K562 (cell line): ENCODE data around the gene RNPEP. TPM values are rescaled to one million over a fixed set of nuclear protein-coding genes. Genes with fewer than 3 reads are reported as not detected.
A peak's percentile ranks its signal among the peaks of the same experiment; 100 is the strongest.

Source experiments
- CCAR2 ChIP-seq: fragments of 200-400 bp; formaldehyde crosslinking; IDR thresholded peaks from 2 replicates; pipeline ENCODE4 v1.6.1; 2017; ENCODE audit warnings: mild to moderate bottlenecking, low read depth, low read length
- ETV5 ChIP-seq: sonication (generic); formaldehyde crosslinking; IDR thresholded peaks from 2 replicates; pipeline ENCODE4 v1.4.0; 2020; ENCODE audit warnings: low read depth, mild to moderate bottlenecking, missing genetic modification reagents
- FOXJ2 ChIP-seq: fragments of 200-800 bp; sonication (Bioruptor generic); IDR thresholded peaks from 2 replicates; pipeline ENCODE4 v1.6.1; 2016; ENCODE audit warnings: missing genetic modification characterization, missing compliant biosample characterization
- HCFC1 ChIP-seq: IDR thresholded peaks from 2 replicates; pipeline ENCODE4 v1.6.1; 2012; ENCODE audit warnings: low read depth, low read length, improper control_type of control experiment
- MCM7 ChIP-seq, 2 experiments: fragments of 450-650 bp; IDR thresholded peaks; 2 replicates each; pipeline ENCODE4 v1.6.1; 2016 to 2018
- PHF21A ChIP-seq: fragments of 450-650 bp; IDR thresholded peaks from 2 replicates; pipeline ENCODE4 v1.6.1; 2017; ENCODE audit warnings: low read depth, borderline replicate concordance
- RB1 ChIP-seq: fragments of 450-650 bp; IDR thresholded peaks from 2 replicates; pipeline ENCODE4 v1.6.1; 2017; ENCODE audit warnings: low read depth, mild to moderate bottlenecking
- RBM15 ChIP-seq: fragments of 200-400 bp; formaldehyde crosslinking; IDR thresholded peaks from 2 replicates; pipeline ENCODE4 v1.6.1; 2018; ENCODE audit warnings: mild to moderate bottlenecking, low read length, moderate library complexity; ENCODE audit not compliant: insufficient read depth
- RBM25 ChIP-seq: fragments of 200-400 bp; formaldehyde crosslinking; IDR thresholded peaks from 2 replicates; pipeline ENCODE4 v1.6.1; 2018; ENCODE audit warnings: low read length, low read depth, moderate library complexity; ENCODE audit not compliant: severe bottlenecking
- RNF2 ChIP-seq: sonication (generic); IDR thresholded peaks from 2 replicates; pipeline ENCODE4 v1.6.1; 2016
- SMAD4 ChIP-seq: fragments of 250-450 bp; sonication (Bioruptor Pico); conservative IDR thresholded peaks from 2 replicates; pipeline ENCODE4 v1.8.0; 2021; ENCODE audit warnings: inconsistent platforms, mild to moderate bottlenecking, moderate library complexity
- SP1 ChIP-seq: sonication (generic); formaldehyde crosslinking; IDR thresholded peaks from 2 replicates; pipeline ENCODE4 v1.8.1; 2022; ENCODE audit warnings: mild to moderate bottlenecking, missing genetic modification reagents
- ZBTB7A ChIP-seq: IDR thresholded peaks from 2 replicates; pipeline ENCODE4 v1.6.1; 2011; ENCODE audit warnings: low read depth, mild to moderate bottlenecking, low read length, moderate library complexity, borderline replicate concordance; ENCODE audit not compliant: control insufficient read depth
- ZNF699 ChIP-seq: fragments of 250-450 bp; sonication (Bioruptor Pico); IDR thresholded peaks from 2 replicates; pipeline ENCODE4 v1.8.0; 2021; ENCODE audit warnings: mild to moderate bottlenecking, moderate library complexity; ENCODE audit not compliant: insufficient replicate concordance
- polyA plus RNA-seq, 8 experiments: library from polyadenylated mRNA; depleted of rRNA in 4 of 8; stranded (reverse) in 5 of 8; unstranded in 3 of 8; fragments of >200 nt; fragmentation: Nextera tagmentation in 2 of 8; fragmentation: Illumina TruSeq in 1 of 8; extraction: Ambion mirVana in 2 of 8; extraction: Trizol in 1 of 8; gene quantifications; 2 replicates each; pipeline versions ENCODE4 v1.2.1 to v1.2.3, GENCODE V29; 2011 to 2014; ENCODE audit warnings: inconsistent platforms in 1 of 8, missing spikeins in 1 of 8
- total RNA-seq, 7 experiments: library from RNA; depleted of rRNA in 6 of 7; stranded (reverse); fragments of >200 nt in 6 of 7; fragmentation: Illumina TruSeq in 2 of 7; extraction: Trizol in 2 of 7; gene quantifications; 2 replicates each; pipeline versions ENCODE4 v1.2.1 to v1.2.3, GENCODE V29; 2011 to 2021; ENCODE audit warnings: low replicate concordance in 1 of 7
- TF ChIP-seq, protein P1 (sequence below): fragments of 450-650 bp; IDR thresholded peaks from 2 replicates; pipeline ENCODE4 v1.6.1; 2014; ENCODE audit warnings: low read depth, mild to moderate bottlenecking, moderate library complexity, borderline replicate concordance
- TF ChIP-seq, protein P2 (sequence below): fragments of 450-650 bp; IDR thresholded peaks from 2 replicates; pipeline ENCODE4 v1.6.1; 2017; ENCODE audit warnings: antibody characterized with exemption
- TF ChIP-seq, protein P3 (sequence below), 2 experiments: fragments of 450-650 bp; IDR thresholded peaks; 2 replicates each; pipeline ENCODE4 v1.6.1; 2016

RNPEP gene
- total and polyA plus RNA-seq, 9 of the 15 experiments (the other 6 are each of a cell fraction or from before 2014, with no cell fraction given) = 27.5 to 131 (median 63.4) TPM

DNA sequence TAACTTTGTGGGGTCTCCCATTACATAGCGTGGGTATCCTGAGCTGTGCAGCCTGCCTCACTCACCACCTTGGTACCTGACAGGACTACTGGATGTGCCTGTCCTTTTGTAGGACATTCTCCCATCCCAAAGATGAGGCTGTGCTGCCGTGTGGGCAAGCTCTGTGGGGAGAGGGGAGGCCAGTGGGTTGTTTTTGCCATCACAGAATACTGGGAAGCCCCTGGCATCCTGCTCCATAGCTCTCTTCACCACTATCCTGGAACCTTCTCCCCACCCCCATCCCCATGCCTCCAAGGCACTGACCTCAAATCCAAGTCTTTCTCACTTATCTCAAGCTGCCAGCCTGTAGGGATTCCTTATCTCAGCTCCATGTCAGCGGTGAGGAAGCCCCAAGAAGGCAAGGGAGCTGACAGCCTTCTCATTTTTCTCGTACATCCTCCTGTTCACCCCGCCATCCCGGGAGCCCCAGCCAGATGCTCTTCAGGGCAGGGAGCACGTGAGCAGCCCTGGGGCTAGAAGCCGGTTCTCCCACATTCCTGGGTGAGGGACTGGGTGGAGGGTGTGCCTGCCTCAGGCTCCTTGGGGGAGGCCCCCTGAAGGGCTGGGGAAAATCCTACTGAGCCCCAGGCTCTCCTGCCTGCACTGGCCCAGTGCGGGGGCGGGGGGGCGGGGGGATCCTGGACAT, 25.5 kb downstream of the RNPEP start (continued):
- TF ChIP-seq FOXJ2 (tag) = peak; percentile 22; the same call in 1 of the 2 replicates
- peak; percentile 3; the same call in 1 of the 2 replicates for TF ChIP-seq RB1
- TF ChIP-seq, protein P1, sequence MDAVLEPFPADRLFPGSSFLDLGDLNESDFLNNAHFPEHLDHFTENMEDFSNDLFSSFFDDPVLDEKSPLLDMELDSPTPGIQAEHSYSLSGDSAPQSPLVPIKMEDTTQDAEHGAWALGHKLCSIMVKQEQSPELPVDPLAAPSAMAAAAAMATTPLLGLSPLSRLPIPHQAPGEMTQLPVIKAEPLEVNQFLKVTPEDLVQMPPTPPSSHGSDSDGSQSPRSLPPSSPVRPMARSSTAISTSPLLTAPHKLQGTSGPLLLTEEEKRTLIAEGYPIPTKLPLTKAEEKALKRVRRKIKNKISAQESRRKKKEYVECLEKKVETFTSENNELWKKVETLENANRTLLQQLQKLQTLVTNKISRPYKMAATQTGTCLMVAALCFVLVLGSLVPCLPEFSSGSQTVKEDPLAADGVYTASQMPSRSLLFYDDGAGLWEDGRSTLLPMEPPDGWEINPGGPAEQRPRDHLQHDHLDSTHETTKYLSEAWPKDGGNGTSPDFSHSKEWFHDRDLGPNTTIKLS = no peak
- no peak for TF ChIP-seq ZNF699 (CRISPR knock-in tag)
- no peak for TF ChIP-seq ZBTB7A
- no peak for TF ChIP-seq CCAR2
- TF ChIP-seq HCFC1 = no peak
- TF ChIP-seq SMAD4 = peak; percentile 74
- 0 out of 2 replicates have a peak, but pooled peaks have one; percentile 6 for TF ChIP-seq SP1 (CRISPR knock-in tag)
- TF ChIP-seq, protein P2, sequence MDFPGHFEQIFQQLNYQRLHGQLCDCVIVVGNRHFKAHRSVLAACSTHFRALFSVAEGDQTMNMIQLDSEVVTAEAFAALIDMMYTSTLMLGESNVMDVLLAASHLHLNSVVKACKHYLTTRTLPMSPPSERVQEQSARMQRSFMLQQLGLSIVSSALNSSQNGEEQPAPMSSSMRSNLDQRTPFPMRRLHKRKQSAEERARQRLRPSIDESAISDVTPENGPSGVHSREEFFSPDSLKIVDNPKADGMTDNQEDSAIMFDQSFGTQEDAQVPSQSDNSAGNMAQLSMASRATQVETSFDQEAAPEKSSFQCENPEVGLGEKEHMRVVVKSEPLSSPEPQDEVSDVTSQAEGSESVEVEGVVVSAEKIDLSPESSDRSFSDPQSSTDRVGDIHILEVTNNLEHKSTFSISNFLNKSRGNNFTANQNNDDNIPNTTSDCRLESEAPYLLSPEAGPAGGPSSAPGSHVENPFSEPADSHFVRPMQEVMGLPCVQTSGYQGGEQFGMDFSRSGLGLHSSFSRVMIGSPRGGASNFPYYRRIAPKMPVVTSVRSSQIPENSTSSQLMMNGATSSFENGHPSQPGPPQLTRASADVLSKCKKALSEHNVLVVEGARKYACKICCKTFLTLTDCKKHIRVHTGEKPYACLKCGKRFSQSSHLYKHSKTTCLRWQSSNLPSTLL = no peak
- TF ChIP-seq RNF2 = no peak
- TF ChIP-seq RBM25 = no peak
- no peak for TF ChIP-seq PHF21A
- TF ChIP-seq MCM7 (IDR thresholded peaks at IDR 0.05) = no peak
- TF ChIP-seq ETV5 (CRISPR knock-in tag) = peak; percentile 15; the same call in 1 of the 2 replicates
- TF ChIP-seq, protein P3, sequence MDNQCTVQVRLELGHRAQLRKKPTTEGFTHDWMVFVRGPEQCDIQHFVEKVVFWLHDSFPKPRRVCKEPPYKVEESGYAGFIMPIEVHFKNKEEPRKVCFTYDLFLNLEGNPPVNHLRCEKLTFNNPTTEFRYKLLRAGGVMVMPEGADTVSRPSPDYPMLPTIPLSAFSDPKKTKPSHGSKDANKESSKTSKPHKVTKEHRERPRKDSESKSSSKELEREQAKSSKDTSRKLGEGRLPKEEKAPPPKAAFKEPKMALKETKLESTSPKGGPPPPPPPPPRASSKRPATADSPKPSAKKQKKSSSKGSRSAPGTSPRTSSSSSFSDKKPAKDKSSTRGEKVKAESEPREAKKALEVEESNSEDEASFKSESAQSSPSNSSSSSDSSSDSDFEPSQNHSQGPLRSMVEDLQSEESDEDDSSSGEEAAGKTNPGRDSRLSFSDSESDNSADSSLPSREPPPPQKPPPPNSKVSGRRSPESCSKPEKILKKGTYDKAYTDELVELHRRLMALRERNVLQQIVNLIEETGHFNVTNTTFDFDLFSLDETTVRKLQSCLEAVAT (IDR thresholded peaks at IDR 0.05) = peak; percentile 24 to 90; a peak in 2 of 4 replicates
- no peak for TF ChIP-seq RBM15
